IMR-90 (cell line): ENCODE measurements around the gene NUDT16. TPM values are rescaled to one million over a fixed set of nuclear protein-coding genes. Genes with fewer than 3 reads are reported as not detected.

Experiments used
- ATAC-seq: fragments of 200-7000 bp; cut with Tn5 transposase; 2 replicates; pipeline ENCODE4 v1.9.1; 2020; ENCODE audit warnings: low read depth, mild to moderate bottlenecking, moderate library complexity
- BruUV-seq: library from RNA; stranded (reverse); fragments of 400-500 nt; replicated peaks from 2 replicates; lab custom pipeline; 2021; lab: Mats Ljungman, UMichigan
- CTCF ChIA-PET: fragments of 300-600 bp; formaldehyde crosslinking; extraction: SDS; loops from one replicate; lab custom pipeline; 2021; ENCODE audit warnings: antibody characterized with exemption; lab: Yijun Ruan, JAX
- POLR2A ChIA-PET: fragments of 300-600 bp; sonication (Branson Sonifier 250); formaldehyde crosslinking; loops from one replicate; lab custom pipeline; 2022; ENCODE audit warnings: antibody characterized with exemption; ENCODE audit not compliant: unreplicated experiment; lab: Charles Lee
- DNase-seq: peaks from one replicate; pipeline ENCODE4 v3.0.0; 2013
- H2AFZ ChIP-seq: replicated peaks from 2 replicates; pipeline ENCODE3; 2013; ENCODE audit warnings: low read length, mild to moderate bottlenecking; ENCODE audit not compliant: poor library complexity
- H2AK5ac ChIP-seq: 2 replicates; pipeline ENCODE4 v1.6.1; 2013; ENCODE audit warnings: low read depth, low read length, inconsistent platforms
- H2AK9ac ChIP-seq: replicated peaks from 2 replicates; pipeline ENCODE3; 2013; ENCODE audit warnings: mild to moderate bottlenecking, low read depth, low read length, moderate library complexity; ENCODE audit not compliant: poor library complexity
- H2BK120ac ChIP-seq: 2 replicates; pipeline ENCODE4 v1.6.1; 2013; ENCODE audit warnings: low read depth, low read length, inconsistent platforms
- H2BK15ac ChIP-seq: 3 replicates; pipeline ENCODE4 v1.6.1; 2013; ENCODE audit warnings: low read depth, low read length, inconsistent platforms
- H2BK20ac ChIP-seq: 2 replicates; pipeline ENCODE4 v1.6.1; 2013; ENCODE audit warnings: low read depth, mild to moderate bottlenecking, inconsistent platforms, low read length, moderate library complexity
- H2BK5ac ChIP-seq: 2 replicates; pipeline ENCODE4 v1.6.1; 2013; ENCODE audit warnings: mild to moderate bottlenecking, low read depth, low read length, inconsistent platforms; ENCODE audit not compliant: poor library complexity, severe bottlenecking
- H3K14ac ChIP-seq: replicated peaks from 2 replicates; pipeline ENCODE4 v1.6.1; 2013; ENCODE audit warnings: low read depth, low read length, inconsistent platforms
- H3K18ac ChIP-seq: 2 replicates; pipeline ENCODE4 v1.6.1; 2013; ENCODE audit warnings: low read depth, low read length, control low read depth
- H3K23ac ChIP-seq: 2 replicates; pipeline ENCODE4 v1.6.1; 2013; ENCODE audit warnings: low read depth, low read length, inconsistent platforms
- H3K27ac ChIP-seq: 2 replicates; pipeline ENCODE4 v1.5.1; 2013; ENCODE audit warnings: mild to moderate bottlenecking, control low read depth, low read length; ENCODE audit not compliant: insufficient read depth
- H3K27me3 ChIP-seq: 2 replicates; pipeline ENCODE4 v1.6.1; 2013; ENCODE audit warnings: low read length; ENCODE audit not compliant: control insufficient read depth, insufficient read depth
- H3K36me3 ChIP-seq: 2 replicates; pipeline ENCODE4 v1.6.1; 2013; ENCODE audit warnings: low read length, mixed read lengths; ENCODE audit not compliant: control insufficient read depth, insufficient read depth
- H3K4ac ChIP-seq: 2 replicates; pipeline ENCODE4 v1.6.1; 2013; ENCODE audit warnings: low read depth, low read length, inconsistent platforms
- H3K4me1 ChIP-seq: 2 replicates; pipeline ENCODE4 v1.6.1; 2013; ENCODE audit warnings: low read length, mixed read lengths; ENCODE audit not compliant: control insufficient read depth, insufficient read depth
- H3K4me2 ChIP-seq: 2 replicates; pipeline ENCODE4 v1.6.1; 2013; ENCODE audit warnings: low read depth, mild to moderate bottlenecking, control low read depth, low read length, moderate library complexity
- H3K4me3 ChIP-seq: 2 replicates; pipeline ENCODE4 v1.5.1; 2013; ENCODE audit warnings: low read depth, mild to moderate bottlenecking, control low read depth, low read length, moderate library complexity; ENCODE audit not compliant: insufficient read depth
- H3K56ac ChIP-seq: 2 replicates; pipeline ENCODE4 v1.6.1; 2013; ENCODE audit warnings: low read length, inconsistent platforms; ENCODE audit not compliant: insufficient read depth; ENCODE audit errors: extremely low read depth
- H3K79me1 ChIP-seq, 2 experiments: 2 replicates each; pipeline ENCODE4 v1.6.1; 2013; ENCODE audit warnings: low read length in 2 of 2, inconsistent platforms in 1 of 2, low read depth in 1 of 2
- H3K9ac ChIP-seq: 2 replicates; pipeline ENCODE4 v1.6.1; 2013; ENCODE audit warnings: low read depth, low read length, control low read depth
- H3K9me1 ChIP-seq: 2 replicates; pipeline ENCODE4 v1.6.1; 2013; ENCODE audit warnings: low read length, inconsistent platforms; ENCODE audit not compliant: insufficient read depth
- H3K9me3 ChIP-seq: 2 replicates; pipeline ENCODE4 v1.6.1; 2013; ENCODE audit warnings: low read length; ENCODE audit not compliant: control insufficient read depth, insufficient read depth
- H4K20me1 ChIP-seq: 2 replicates; pipeline ENCODE4 v1.6.1; 2013; ENCODE audit warnings: low read length, inconsistent platforms; ENCODE audit not compliant: insufficient read depth
- H4K5ac ChIP-seq: 2 replicates; pipeline ENCODE4 v1.6.1; 2013; ENCODE audit warnings: mild to moderate bottlenecking, low read depth, low read length, control low read depth
- H4K8ac ChIP-seq, 2 experiments: 2 replicates each; pipeline ENCODE4 v1.6.1; 2013; ENCODE audit warnings: low read depth in 2 of 2, low read length in 2 of 2, control low read depth in 1 of 2, inconsistent platforms in 1 of 2
- H4K91ac ChIP-seq: 2 replicates; pipeline ENCODE4 v1.6.1; 2013; ENCODE audit warnings: low read depth, low read length, inconsistent platforms; ENCODE audit not compliant: insufficient read depth
- CEBPB ChIP-seq: IDR thresholded peaks from 2 replicates; pipeline ENCODE4 v1.6.1; 2012; ENCODE audit warnings: low read depth, low read length, improper control_type of control experiment
- FOS ChIP-seq: fragments of 150-350 bp; IDR thresholded peaks from 2 replicates; pipeline ENCODE4 v1.6.1; 2016; ENCODE audit warnings: low read depth, low read length
- MAFK ChIP-seq: IDR thresholded peaks from 2 replicates; pipeline ENCODE4 v1.6.1; 2012; ENCODE audit warnings: low read depth, low read length, improper control_type of control experiment
- MXI1 ChIP-seq: IDR thresholded peaks from 2 replicates; pipeline ENCODE4 v1.6.1; 2012; ENCODE audit warnings: low read depth, mild to moderate bottlenecking, low read length, moderate library complexity, borderline replicate concordance
- POLR2A ChIP-seq: IDR thresholded peaks from 2 replicates; pipeline ENCODE4 v1.6.1; 2012; ENCODE audit warnings: mild to moderate bottlenecking, low read depth, low read length
- RCOR1 ChIP-seq: IDR thresholded peaks from 2 replicates; pipeline ENCODE4 v1.6.1; 2012; ENCODE audit warnings: mild to moderate bottlenecking, low read length, improper control_type of control experiment; ENCODE audit not compliant: insufficient replicate concordance
- SMC3 ChIP-seq: fragments of 150-350 bp; IDR thresholded peaks from 2 replicates; pipeline ENCODE4 v1.6.1; 2016; ENCODE audit warnings: low read depth, mild to moderate bottlenecking, antibody characterized with exemption, low read length, moderate library complexity
- WGBS, 2 experiments: methylation state at CpG; one replicate each; pipeline versions ENCODE4 v1.1.5 to v1.1.7; 2013; ENCODE audit warnings: missing lambda C conversion rate in 2 of 2; ENCODE audit not compliant: insufficient read length in 1 of 2; ENCODE audit errors: extremely low coverage in 2 of 2; 5-methylcytosine and 5-hydroxymethylcytosine counted together
- dilution Hi-C: fragments of 300-500 bp; cut with HindIII; formaldehyde crosslinking; loops from one replicate; pipeline ENCODE4 v1.14.3; 2018; ENCODE audit warnings: low sequenced_read_pairs; ENCODE audit not compliant: unreplicated experiment
- in situ Hi-C: fragments of 300-500 bp; cut with MboI; formaldehyde crosslinking; loops from 3 replicates; pipeline ENCODE4 v1.14.3; 2019; ENCODE audit warnings: low sequenced_read_pairs, inconsistent platforms, mixed read lengths
- intact Hi-C: fragments of 100-400 bp; cut with micrococcal nuclease; formaldehyde crosslinking; loops from 2 replicates; pipeline ENCODE4 v1.10.0; 2022
- polyA plus RNA-seq, 3 experiments: library from polyadenylated mRNA; depleted of rRNA; stranded (reverse); fragments of >200 nt; gene quantifications; 2 replicates each; pipeline ENCODE4 v1.2.3, GENCODE V29; 2012; ENCODE audit warnings: low replicate concordance in 1 of 3
- total RNA-seq: library from RNA; depleted of rRNA; stranded (reverse); fragments of >200 nt; gene quantifications from 2 replicates; pipeline ENCODE4 v1.2.3, GENCODE V29; 2012
- TF ChIP-seq, protein P1 (sequence below): fragments of 150-350 bp; IDR thresholded peaks from 2 replicates; pipeline ENCODE4 v1.6.1; 2016; ENCODE audit warnings: low read depth, mild to moderate bottlenecking, low read length, moderate library complexity, borderline replicate concordance

The NUDT16 gene
- total and polyA plus RNA-seq, 2 of the 4 experiments (the other 2 are of a cell fraction), result 8.9 to 10.4 TPM

DNA sequence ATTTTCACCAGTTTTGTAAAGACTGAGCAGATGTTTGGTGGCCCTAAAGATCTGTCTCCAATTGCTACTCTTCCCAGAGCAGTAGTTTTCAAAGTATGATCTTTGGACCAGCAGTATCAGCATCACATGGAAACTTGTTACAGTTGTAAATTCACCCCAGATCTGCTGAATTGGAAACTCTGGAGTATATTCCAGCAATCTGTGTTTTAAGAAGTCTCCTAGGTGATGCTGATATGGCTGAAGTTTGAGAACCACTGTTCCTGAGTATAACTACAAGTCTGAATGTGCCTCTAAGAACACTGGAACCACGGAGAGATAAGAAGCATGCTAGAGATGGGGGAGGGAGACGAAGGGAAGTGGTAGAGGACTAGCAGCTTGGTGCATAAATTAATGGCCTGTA, 45.7 kb downstream of the NUDT16 start:
- H3K56ac ChIP-seq, result no peak overlapping the region
- H2BK5ac ChIP-seq, result no peak overlapping the region
- H3K14ac ChIP-seq, result no peak overlapping the region
- no peaks in the 10 kb centered on the region for H3K4me1 ChIP-seq
- no peaks in the 10 kb centered on the region for H3K79me1 ChIP-seq
- H3K4me2 ChIP-seq, result no peak overlapping the region
- H4K8ac ChIP-seq, result no peak overlapping the region
- no peak overlapping the region for H3K4me3 ChIP-seq
- POLR2A ChIA-PET, result no interaction called here
- CTCF ChIA-PET, result interaction anchor here (0.7 kb wide), 1 partner anchor 117 kb away, joined by 3 read pairs; no protein-coding TSS in a partner anchor
- no peaks in the 10 kb centered on the region for H3K36me3 ChIP-seq
- H2BK20ac ChIP-seq, result no peak overlapping the region
- dilution Hi-C loops, result no loop called here
- H2BK15ac ChIP-seq, result no peak overlapping the region
- no peak overlapping the region for H3K18ac ChIP-seq
- no peak overlapping the region for H3K23ac ChIP-seq
- H3K9ac ChIP-seq, result no peak overlapping the region
- H4K5ac ChIP-seq, result no peak overlapping the region
- H2BK120ac ChIP-seq, result no peak overlapping the region
- H2AFZ ChIP-seq, result no peak overlapping the region
- no peak for ATAC-seq
- intact Hi-C loops, result no loop called here
- H3K9me1 ChIP-seq, result no peaks in the 10 kb centered on the region
- no CpG with 5 or more reads among the region's 2 CpGs for WGBS, 2 experiments
- no peak overlapping the region for H4K91ac ChIP-seq
- H3K27me3 ChIP-seq, result no peaks in the 10 kb centered on the region
- TF ChIP-seq FOS, result no peak
- TF ChIP-seq, protein P1, sequence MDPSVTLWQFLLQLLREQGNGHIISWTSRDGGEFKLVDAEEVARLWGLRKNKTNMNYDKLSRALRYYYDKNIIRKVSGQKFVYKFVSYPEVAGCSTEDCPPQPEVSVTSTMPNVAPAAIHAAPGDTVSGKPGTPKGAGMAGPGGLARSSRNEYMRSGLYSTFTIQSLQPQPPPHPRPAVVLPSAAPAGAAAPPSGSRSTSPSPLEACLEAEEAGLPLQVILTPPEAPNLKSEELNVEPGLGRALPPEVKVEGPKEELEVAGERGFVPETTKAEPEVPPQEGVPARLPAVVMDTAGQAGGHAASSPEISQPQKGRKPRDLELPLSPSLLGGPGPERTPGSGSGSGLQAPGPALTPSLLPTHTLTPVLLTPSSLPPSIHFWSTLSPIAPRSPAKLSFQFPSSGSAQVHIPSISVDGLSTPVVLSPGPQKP, result no peak
- no peak for TF ChIP-seq CEBPB
- TF ChIP-seq POLR2A, result no peak
- TF ChIP-seq RCOR1, result no peak
- no peak for TF ChIP-seq MXI1
- no peak for TF ChIP-seq SMC3
- no peak for TF ChIP-seq MAFK
- no peak overlapping the region for H2AK5ac ChIP-seq
- H2AK9ac ChIP-seq, result no peak overlapping the region
- no peaks in the 10 kb centered on the region for H3K9me3 ChIP-seq
- no TSS peak for BruUV-seq
- no peak overlapping the region for H3K27ac ChIP-seq
- DNase-seq, result no peak
- no peaks in the 10 kb centered on the region for H4K20me1 ChIP-seq
- in situ Hi-C loops, result no loop called here
- no peak overlapping the region for H3K4ac ChIP-seq
